Dedifferentiated amniotic fluid mesenchymal stem cell (primary cell): ENCODE data around the gene GUCA1C.
A peak's percentile ranks its signal among the peaks of the same experiment; 100 is the strongest.

ENCODE experiments used
- DNase-seq: peaks from one replicate; pipeline ENCODE4 v3.0.0-alpha.2; 2016; ENCODE audit errors: extremely low spot score

The GUCA1C gene

GRCh38 chr3:108953700-108954099, at the start of gene GUCA1C:
Gene GUCA1C, minus strand, starts transcription at chr3:108953879. Its CDS starts 117 bp downstream, at chr3:108953762.
- no peak for DNase-seq

GRCh38 chr3:108998436-108998835, 44.8 kb upstream of the GUCA1C start:
- DNase-seq: no peak

- DNase-seq: no peak
Measured at GRCh38 chr3:108985844-108986243, 32.2 kb upstream of the GUCA1C start.

- DNase-seq: no peak
Measured at GRCh38 chr3:108983051-108983450, 29.4 kb upstream of the GUCA1C start.

GRCh38 chr3:108976058-108976457, 22.4 kb upstream of the GUCA1C start:
- DNase-seq: no peak

GRCh38 chr3:108973019-108973418, 19.3 kb upstream of the GUCA1C start:
- no peak for DNase-seq

- no peak for DNase-seq
Measured at GRCh38 chr3:108972482-108972881, 18.8 kb upstream of the GUCA1C start.

- DNase-seq: no peak
Measured at GRCh38 chr3:108970561-108970960, 16.9 kb upstream of the GUCA1C start.

- no peak for DNase-seq
Measured at GRCh38 chr3:108966773-108967172, 13.1 kb upstream of the GUCA1C start.

GRCh38 chr3:108959017-108959416, 5.3 kb upstream of the GUCA1C start:
- DNase-seq: no peak

GRCh38 chr3:108953210-108953609, 469 bp downstream of the GUCA1C start:
- DNase-seq: no peak

GRCh38 chr3:108951820-108952501, 1.7 kb downstream of the GUCA1C start:
- no peak for DNase-seq

GRCh38 chr3:108947855-108948254, 5.8 kb downstream of the GUCA1C start:
- no peak for DNase-seq

- DNase-seq: no peak
Measured at GRCh38 chr3:108946292-108947285, 7.1 kb downstream of the GUCA1C start.

- DNase-seq: no peak
Measured at GRCh38 chr3:108940568-108941263, 13.0 kb downstream of the GUCA1C start.

- DNase-seq: no peak
Measured at GRCh38 chr3:108940166-108940565, 13.5 kb downstream of the GUCA1C start.

GRCh38 chr3:108936924-108937689, 16.6 kb downstream of the GUCA1C start:
- no peak for DNase-seq

- no peak for DNase-seq
Measured at GRCh38 chr3:108931035-108931434, 22.6 kb downstream of the GUCA1C start.

- DNase-seq: no peak
Measured at GRCh38 chr3:108918866-108919265, 34.8 kb downstream of the GUCA1C start.

GRCh38 chr3:108914774-108915641, 38.7 kb downstream of the GUCA1C start:
- DNase-seq: peak; percentile 46
